HG03521 (cell line): ENCODE results near the gene RASAL1.

Experiments used
- ATAC-seq: cut with Tn5 transposase; IDR thresholded peaks from one replicate; pipeline ENCODE4 v1.9.1; 2021; ENCODE audit warnings: mild to moderate bottlenecking, moderate library complexity; ENCODE audit not compliant: unreplicated experiment

Gene RASAL1

DNA sequence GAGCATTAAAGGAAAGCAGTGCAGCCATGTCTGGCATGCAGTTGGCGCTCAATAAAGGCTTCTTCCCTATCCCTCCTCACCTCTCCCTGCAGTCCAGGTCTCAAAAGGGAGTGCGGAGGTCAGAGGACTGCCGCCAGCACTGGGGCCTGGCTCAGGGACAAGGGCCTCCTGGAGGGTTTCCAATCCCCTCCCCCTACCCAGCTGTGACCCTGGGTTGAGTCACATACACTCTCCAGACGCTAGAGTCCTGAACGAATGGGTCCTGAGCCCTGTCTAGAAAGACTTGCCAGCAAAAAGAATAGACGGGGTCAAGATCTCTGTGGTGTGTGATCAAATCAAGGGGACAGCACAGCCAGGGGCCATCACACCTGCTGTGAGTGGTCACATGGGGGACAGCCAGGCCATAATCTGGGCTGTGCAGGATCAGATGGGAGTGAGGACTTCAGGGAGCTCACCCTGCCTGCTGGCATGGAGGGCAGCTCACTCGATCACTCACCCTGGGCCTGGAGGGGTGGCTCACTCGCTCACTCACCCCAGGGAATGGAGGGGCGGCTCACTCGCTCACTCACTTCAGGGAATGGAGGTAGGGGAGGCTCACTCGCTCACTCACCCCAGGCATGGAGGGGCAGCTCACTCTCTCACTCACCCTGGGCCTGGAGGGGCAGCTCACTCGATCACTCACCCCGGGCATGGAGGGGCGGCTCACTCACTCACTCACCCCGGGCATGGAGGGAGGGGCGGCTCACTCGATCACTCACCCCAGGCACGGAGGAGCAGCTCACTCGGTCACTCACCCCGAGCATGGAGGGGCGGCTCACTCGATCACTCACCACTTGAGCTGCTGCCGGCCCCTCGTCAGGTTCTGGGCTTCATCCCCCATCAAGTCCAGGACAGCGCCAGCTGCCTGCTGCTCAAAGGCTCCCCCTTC, 26.8 kb upstream of the RASAL1 start:
- no peak for ATAC-seq

DNA sequence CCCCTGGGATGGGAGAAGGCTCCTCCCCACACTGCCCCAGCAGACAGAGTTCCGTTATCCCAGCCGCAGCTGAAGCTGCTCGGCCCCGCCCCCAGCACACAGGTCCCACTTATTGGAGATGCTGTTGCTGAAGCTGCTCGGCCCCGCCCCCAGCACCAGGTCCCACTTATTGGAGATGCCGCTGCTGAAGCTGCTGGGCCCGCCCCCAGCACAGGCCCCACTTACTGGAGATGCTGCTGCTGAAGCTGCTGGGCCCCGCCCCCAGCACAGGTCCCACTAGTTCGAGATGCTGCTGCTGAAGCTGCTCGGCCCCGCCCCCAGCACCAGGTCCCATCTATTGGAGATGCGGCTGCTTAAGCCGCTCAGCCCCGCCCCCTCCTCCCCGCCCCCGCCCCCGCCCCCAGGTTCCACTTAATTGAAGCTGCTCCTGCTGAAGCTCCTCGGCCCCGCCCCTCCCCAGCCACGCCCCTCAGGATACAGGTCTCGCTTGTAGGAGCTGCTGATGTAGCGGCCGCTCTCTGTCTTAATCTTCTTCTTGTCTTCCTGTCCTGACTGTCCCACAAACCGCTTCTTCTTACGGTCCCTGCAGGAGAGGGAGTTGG, 26.0 kb upstream of the RASAL1 start:
- no peak for ATAC-seq

DNA sequence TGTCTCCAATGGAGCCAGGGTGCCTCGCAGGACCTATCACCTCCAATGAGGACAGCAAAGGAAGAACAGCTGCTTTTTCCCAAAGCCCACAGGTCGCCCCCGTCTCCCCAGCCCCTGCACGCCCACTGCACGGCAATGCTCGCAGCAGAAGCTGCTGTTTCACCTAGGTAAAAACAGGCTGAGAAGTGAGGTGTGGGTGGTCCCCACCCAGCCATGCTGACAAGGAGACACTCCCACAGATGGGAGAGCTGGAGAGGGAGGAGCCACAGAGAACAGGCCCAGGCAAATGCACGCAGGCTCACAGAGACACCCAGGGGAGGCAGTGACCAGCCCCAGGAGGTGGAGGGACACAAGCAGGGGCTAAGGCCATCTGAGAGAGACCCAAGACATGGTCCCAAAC, 24.4 kb upstream of the RASAL1 start:
- no peak for ATAC-seq

DNA sequence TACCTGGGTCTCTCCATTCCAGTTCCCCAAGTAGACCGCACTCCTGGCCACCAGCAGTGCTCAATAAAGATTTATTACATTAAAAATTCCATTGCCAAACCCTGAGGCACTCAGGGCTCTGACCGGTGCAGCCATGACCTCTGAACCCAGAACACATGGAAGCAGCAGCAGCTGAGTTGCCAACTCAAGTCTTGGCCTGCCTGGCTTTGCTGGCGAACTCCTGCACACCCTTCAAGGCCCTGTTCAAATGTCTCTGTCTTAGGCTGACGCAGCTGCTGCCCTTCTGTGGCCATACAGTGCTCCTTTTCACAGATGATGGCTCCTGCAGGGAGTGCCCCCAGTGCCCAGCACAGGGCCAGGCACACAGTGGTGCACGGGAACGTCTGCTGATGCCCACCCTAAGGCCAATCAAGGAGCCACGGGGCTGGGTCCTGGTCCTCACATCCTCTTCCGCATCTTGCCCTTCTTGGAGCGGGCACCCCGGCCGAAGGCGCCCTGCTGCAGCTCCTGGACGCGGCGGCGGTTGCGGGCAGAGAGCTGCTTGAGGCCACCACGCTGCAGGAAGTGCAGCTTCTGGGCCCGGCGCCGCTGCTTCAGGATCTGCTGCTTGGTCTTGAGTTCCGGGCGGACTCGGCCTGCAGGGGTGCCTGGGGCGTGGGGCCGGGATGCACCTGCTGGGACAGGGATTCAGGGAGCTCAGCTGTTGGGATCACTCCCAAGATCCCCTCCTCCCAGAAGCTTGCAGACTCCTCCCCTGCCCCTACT, 23.1 kb upstream of the RASAL1 start:
- no peak for ATAC-seq

DNA sequence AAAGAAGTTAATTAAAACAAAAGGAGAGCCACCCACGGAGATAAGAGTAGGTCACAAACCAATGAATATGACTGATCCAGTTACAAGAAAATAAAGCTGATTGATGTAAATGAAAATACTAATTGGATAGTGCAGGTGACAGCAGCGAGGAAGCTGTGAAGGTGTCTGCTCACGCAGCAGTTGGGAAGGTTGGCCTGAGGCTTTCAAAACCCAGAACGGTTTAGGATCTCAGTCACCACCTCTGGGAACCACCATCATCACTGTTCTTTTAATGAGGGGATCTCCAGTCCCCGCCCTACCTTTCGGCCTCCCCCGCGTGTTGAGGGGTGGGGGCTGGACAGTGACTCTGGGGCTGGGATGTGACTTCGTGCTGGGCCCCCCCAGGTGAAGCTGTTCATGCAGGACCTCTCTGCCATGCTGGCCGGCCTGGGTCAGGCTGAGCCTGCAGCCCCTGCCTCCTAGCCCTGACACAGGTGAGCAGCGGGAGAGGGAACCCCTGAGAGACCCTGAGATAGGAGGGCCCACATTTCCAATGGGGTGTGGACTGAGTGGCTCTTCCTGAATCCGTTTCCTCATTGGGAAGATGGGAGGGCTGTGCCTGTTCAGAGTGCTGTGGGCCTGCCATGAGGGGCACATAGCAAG, 21.8 kb upstream of the RASAL1 start:
- ATAC-seq, result no peak

DNA sequence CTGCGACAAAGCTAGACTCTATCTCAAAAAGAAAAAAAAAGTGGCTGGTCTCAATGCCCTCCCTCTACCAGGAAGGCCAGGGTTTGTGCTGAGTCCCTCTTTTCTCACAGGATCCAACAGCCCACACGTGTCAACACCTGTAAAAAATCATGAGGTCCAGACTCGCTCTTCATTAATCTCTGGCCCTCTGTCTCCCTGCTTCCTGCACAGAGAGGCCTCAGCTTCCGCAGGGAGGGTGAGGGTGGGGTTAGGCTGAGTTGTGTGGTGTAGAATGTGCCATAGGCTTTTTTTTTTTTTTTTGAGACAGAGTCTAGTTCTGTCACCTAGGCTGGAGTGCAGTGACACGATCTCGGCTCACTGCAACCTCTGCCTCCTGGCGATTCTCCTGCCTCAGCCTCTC, 20.1 kb upstream of the RASAL1 start:
- ATAC-seq, result no peak

DNA sequence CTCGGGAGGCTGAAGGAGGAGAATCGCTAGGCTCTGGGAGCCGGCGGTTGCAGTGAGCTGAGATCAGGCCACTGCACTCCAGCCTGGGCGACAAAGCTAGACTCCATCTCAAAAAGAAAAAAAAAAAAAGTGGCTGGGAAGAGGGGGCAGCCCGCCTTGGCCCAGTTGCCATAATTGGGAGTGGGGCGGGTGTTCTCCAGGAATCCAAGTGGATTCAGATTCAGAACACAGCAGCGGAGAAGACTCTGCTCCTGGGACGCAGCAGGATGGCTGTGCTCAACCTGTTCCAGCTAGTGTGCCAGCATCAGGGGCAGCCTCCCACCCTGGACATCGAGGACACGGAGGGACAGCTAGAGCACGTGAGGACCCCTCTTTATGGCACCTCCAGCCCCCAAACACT, 19.5 kb upstream of the RASAL1 start:
- ATAC-seq, result no peak

DNA sequence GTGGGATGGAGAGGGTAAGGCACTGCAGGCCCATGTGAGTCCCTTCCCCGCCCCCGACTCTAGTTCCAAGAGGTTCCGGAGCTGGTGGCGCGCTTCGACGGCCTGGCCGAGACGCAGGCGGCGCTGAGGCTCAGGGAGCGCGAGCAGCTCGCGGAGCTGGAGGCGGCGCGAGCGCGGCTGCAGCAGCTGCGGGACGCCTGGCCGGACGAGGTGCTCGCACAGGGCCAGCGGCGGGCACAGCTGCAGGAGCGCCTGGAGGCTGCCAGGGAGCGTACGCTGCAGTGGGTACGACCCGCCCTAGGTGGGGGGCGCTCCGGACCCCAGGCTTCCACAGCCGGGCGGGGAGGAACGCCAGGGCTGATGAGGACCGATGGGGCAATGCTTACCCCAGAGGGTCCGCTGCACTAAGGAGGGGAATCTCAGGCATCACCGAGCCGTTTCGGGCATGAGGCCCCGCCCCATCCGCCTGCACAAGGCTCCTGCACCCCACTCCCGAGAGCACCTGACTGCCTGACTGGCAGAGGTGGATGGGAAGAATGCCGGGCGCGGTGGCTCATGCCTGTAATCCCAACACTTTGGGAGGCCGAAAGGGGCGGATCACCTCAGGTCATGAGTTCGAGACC, 18.9 kb upstream of the RASAL1 start:
- no peak for ATAC-seq

DNA sequence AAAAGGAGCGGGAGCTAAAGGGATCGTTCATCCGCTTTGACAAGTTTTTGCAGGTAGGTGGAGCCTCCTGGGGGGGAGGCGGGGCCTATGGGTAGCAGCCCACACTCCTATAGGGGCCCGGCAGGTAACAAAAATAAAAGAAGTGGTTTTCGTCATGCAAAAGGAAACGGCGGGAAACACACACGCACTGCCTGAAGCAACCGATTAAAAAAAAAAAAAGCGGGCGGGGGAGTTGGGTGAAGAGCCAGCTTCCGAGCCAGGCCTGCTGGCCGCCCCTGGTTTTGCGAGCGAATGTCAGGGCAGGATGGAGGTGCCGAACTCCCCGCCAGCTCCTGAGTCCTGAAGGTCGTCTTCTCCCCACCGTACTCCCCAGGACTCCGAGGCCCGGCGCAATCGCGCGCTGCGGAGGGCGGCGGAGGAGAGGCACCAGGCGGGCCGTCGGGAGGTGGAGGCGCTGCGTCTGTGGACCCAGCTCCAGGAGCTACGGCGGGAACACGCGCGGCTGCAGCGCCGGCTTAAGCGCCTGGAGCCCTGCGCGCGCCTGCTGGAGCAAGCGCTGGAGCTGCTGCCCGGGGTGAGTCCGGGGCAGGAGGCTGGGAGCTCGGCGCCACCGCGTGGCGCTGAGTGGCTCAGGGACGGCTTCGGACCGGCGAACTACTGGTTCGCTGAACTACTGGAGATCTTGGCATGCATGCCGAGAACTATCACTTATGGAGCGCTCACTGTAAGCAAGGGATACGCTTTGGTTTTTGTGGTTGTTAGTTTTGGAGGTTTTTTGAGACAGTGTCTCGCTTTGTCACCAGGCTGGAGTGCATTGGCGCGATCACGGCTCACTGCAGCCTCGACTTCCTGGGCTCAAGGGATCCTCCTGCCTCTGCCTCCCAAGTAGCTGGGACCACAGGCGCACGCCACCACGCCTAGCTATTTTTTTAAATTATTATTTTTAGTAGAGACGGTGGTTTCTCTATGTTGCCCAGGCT, 17.6 kb upstream of the RASAL1 start:
- ATAC-seq, result no peak

DNA sequence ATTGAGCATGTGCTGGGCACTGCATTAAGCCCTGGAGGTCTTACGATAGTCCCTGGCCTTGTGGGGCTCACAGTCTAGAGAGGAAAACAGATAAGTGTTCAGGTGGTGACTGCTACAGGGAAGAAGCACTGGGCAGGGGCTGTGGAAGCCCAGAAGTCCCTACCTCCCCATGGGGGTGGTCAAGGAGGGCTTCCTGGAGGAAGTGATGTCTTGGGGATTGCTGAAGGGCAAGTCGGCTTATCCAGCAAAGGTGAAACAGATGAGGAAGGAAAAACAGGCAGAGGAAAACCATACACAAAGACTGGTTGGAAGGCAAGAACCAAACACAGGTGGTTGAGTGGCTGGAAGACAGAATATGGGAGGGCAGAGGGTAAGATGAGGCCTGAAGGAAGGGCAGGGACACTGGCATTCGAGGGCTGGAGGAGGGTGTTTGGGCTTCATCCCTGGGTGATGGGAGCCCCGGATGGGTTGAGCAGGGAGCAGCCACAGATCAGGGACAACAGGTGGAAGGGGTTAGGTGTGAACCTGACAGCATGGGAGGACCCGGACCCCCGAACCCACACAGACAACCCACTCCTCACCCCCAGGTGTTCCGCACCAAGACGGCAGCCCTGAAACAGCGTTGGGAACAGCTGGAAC, 16.8 kb upstream of the RASAL1 start:
- ATAC-seq, result no peak

DNA sequence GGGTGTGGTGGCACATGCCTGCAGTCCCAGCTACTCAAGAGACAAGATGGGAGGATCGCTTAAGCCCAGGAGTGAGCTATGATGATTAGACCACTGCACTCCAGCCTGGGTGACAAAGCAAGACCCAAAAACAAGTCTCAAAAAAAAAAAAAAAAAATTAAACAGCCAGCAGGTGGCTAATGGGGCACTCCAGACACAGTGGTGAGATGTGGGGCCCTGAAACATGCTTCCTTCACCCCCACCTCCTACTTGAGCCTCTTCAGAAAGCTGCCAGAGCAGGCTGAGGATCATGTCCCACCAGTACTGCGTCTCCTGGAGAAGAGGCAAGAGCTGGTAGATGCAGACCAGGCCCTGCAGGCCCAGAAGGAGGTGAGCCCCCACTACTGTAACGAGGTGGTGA, 16.1 kb upstream of the RASAL1 start:
- ATAC-seq, result no peak

DNA sequence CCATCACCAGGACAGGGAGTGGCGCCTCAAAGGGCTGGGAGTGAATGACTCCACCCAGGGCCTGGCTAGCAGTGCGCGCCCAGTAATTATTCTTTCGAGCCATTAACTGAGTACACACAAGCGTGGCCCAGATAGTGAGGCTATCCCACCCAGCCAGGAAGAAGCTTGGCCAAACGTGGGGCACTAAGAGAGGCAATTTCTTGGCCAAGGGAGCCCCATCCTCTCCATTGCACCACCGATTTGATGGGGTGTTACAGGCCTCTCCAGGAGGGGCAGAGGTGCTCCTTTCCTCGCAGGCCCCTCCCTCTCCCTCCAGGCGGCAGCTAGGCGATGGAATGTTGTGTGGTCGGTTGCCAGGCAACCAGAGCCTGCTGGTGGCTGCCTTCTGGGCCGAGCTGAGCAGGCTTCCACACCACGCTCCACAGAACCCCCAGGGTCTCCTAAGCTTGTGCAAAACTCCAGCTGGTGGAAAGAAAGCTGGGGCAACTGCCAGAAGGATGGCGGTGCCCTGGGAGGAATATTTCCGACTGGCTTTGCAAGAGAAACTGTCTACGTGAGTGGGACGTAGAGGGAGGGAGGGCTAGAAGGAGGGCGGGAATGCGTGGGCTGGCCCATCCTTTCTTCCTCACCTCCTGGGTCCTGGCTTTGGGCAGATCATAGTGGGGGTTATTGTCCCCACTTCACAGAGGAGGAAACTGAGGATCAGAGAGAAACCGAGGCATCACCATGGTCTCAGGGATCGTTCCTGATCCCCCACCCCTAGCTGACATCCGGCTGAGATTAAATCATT, 14.0 kb upstream of the RASAL1 start, which contains the start of gene CFAP73:
Gene CFAP73 (plus strand): TSS at position 364 of the 790 bp plus-strand sequence. CDS start 134 bp downstream, at position 498.
- no peak for ATAC-seq

DNA sequence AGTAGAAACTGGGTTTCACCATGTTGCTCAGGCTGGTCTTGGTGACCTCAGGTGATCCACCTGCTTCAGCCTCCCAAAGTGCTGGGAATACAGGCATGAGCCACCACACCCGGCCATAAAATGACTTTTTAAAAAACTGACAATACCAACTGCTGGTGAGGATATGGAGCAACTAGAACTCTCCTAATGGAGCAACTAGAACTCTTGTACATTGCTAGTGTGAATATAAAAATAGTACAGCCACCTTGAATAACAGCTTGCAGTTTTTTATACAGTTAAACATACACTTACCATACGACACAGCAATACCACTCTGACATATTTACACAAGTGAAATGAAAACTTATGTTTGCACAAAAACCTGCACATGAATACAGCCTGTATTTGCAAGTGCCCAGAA, 11.4 kb upstream of the RASAL1 start:
- no peak for ATAC-seq

DNA sequence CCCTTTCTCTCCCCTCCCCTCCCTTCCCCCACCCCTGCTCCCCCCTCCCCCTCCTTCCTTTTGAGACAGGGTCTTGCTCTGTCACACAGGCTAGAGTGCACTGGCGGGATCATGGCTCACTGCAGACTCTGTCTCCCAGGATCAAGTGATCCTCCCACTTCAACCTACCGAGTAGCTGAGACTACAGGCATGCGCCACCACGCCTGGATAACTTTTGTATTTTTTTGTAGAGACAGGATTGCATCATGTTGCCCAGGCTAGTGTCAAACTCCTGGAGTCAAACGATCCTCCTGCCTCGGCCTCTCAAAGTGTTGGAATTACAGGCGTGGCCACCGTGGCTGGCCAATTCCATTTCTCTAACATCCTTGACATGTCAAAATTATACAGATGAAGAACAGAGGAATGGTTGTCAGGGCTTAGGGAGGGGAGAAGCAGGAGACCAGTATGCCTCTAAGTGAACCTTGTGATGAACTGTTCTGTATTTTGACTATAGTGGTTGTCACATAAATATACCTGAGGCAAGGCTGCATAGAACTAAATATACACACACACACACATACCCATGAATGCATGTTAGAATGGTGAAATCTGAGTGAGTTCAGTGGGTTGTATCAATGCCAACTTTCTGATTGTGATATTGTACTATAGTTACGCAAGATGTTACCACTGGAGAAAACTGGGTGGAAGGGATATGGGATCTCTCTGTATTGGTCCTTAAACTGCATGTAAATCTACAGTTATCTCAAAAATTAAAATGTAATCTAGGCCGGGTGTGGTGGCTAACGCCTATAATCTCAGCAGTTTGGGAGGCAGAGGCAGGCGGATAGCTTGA, 10.4 kb upstream of the RASAL1 start:
- ATAC-seq, result no peak

DNA sequence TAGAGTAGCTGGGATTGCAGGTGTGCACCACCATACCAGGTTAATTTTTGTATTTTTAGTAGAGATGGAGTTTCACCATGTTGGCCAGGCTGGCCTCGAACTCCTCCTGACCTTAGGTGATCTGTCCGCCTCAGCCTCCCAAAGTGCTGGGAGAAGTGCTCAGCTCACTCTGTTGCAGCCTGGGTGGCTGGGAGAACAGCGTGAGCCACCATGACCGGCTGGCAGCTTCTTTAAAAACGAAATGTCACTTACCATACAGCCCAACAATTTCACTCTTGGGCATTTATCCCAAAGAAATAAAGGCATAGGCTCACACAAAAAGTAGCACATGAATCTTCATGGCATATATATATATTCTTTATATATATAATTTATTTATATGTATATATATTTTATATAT, 9.2 kb upstream of the RASAL1 start:
- ATAC-seq, result no peak

DNA sequence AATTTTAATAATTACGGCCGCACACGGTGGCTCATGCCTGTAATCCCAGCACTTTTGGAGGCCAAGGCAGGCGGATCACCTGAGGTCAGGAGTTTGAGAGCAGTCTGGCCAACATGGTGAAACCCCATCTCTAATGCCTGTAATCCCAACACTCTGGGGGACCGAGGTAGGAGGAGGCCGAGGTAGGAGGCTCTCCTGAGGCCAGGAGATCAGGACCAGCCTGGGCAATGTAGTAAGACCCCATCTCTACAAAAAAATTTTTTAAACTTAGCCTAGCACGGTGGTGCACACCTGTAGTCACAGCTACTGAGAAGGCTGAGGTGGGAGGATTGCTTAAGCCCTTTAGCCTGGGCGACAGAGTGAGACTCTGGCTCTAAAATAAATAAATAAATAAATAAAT, 8.4 kb upstream of the RASAL1 start:
- no peak for ATAC-seq

DNA sequence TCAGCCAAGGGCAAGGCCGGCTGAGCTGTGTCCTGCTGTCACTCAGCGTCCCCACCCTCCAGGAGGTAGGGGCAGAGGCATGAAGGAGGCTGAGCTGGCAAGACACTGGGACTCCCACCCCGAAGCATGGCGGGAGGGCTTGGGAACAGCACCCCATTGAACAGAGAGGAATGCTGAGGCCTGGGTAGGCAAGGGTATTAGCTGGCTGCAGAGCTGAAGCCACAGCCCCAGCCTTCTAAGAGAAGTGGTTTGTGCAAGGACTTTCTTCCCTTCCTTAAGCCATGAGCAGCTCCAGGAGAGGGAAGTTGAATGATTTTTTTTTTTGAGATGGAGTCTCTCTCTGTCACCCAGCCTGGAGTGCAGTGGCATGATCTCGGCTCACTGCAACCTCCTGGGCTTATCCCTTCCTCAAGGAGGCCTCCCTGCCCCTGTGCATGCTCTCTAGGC, 7.3 kb upstream of the RASAL1 start:
- ATAC-seq, result no peak
